ENCODE measurements around the gene LONP1.
A peak's percentile ranks its signal among the peaks of the same experiment; 100 is the strongest.
"Not testable (repeated sequence)": the region's sequence is repeated elsewhere in the genome, so short reads cannot be mapped to it uniquely, and the experiment has no call there.

The LONP1 gene

DNA sequence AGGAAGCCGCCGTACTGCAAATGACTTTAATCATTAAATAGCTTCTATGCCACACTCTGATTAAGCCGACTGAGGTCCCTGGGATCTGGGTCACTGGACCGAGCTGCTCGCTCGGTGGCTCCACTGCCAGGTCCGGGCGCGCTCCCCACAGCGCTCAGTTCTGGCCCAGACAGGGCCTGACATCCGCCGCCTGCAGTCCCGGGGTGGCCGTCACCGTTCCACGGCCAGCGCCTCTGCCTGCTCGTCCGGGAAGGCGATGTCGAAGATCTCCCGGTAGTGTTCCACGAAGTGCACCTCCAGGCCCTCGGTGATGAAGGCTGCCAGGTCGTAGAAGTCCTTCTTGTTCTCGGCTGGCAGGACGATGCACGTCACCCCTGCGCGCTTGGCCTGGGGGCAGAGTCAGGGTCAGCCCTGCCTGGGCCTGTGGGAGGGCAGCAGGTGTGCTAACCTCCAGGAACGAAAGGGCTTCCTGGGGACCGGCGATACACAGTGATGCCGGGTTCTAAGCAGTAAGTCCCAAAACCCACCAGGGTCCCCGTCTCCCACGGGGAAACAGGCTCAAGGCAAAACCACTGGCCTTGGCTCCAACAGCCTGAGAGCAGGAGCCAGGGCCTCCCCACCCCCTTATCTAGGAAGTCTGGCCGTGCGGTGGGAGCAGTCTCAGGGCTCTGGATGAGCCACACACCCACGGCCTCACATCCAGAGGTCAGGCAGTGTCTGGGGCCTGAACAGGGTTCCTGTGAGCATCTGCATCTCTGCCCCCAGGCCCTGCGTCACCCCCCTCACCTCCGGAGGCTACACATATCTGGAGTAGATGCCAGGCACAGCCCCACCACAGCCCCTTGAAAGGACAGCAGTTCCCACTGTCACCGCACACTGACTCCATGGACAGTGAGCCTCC lies 27.9 kb downstream of the LONP1 start:
- no peak for DNase-seq

DNA sequence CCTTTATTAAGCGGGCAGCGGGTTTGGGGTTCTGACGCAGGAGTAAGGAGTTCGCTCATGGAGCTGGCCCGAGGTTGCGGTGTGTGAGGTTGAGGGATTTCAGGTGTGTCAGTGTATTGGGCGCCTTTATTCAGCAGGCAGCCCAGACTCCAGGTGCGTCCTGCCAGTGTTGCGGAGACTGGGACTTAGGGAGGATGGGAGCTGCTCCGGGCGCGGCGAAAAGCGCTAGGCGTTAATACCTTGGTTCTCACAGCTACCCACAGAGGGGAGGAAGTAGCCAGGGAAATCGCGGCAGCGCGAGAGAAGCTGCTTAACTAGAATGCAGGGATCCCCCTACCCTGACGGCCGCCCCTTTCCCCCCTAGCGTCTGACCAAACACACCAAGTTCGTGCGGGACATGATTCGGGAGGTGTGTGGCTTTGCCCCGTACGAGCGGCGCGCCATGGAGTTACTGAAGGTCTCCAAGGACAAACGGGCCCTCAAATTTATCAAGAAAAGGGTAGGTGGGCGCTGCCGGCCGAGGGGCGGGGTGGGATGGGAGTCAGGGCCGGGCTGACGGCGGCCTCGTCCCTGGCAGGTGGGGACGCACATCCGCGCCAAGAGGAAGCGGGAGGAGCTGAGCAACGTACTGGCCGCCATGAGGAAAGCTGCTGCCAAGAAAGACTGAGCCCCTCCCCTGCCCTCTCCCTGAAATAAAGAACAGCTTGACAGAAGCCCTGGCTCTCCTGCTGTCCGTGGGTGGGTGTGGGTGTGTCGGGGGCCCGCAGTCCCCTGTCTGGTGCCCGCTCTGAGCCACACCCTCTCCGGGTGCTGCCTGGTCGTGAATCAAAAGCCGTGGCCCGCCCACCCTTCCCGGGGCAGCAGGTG lies 28.8 kb downstream of the LONP1 start:
- DNase-seq, result peak in 1 of 2 experiments; percentile 44

DNA sequence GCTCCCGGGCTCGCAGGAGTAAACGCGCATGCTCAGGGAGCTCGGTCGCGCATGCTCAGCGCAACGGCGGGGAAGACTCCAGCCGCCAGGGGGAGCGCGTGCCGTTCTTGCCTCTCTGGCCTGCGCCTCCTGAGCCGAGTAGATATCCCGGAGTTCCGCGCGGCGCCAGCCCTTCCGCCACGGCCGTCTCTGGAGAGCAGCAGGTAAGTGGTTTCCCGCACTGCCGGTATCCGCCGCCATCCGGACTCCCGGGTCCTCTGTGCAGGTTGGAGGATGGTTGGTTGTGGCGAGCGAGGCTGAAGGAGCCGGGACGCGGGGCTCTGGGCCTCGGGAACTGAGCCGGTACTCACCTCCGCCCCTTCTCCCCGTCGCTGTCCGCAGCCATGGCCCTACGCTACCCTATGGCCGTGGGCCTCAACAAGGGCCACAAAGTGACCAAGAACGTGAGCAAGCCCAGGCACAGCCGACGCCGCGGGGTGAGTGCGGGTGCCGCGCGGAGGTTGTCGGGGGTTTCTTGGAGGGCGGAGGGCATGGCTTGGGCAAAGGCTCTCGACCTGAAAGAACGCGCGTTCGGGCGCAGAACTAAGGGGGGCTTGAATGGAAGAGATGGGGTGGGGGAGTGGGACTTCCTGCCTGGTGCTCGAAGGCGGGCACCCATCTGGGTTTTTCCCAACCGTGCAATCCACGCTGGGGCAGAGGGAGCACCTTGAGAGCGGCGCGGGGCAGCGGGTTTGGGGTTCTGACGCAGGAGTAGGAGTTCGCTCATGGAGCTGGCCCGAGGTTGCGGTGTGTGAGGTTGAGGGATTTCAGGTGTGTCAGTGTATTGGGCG lies 29.6 kb downstream of the LONP1 start, which contains the start of gene RPL36:
TSS of gene RPL36 (plus strand) at position 171 of the 830 bp plus-strand sequence. CDS start at position 384, 213 bp downstream.
- DNase-seq, result peak; percentile 95 to 97

DNA sequence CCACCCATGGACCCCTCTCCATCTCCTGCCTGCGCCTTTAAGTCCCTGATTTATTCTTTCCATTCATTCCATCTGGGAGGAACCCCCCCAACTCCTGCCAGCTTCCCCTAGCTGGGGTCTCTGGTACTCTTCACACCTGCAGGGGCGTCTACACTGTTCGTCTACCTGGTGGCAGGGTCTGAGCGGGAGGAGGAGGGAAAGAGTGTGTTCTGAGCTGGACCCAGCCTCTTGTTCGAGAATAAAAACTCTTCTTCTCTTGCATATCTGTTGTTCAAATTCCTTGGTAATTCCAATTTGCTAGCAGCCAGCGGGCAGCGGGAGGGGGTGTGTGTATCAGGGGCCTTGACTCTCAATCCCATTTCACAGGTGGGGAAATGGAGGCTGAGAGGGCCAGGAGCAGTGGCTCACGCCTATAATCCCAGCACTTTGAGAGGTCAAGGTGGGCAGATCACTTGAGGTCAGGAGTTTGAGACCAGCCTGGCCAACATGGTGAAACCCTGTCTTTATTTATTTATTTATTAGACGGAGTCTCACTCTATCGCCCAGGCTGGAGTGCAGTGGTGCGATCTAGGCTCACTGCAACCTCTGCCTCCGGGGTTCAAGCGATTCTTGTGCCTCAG lies 31.6 kb downstream of the LONP1 start:
- DNase-seq, result not testable (repeated sequence)

DNA sequence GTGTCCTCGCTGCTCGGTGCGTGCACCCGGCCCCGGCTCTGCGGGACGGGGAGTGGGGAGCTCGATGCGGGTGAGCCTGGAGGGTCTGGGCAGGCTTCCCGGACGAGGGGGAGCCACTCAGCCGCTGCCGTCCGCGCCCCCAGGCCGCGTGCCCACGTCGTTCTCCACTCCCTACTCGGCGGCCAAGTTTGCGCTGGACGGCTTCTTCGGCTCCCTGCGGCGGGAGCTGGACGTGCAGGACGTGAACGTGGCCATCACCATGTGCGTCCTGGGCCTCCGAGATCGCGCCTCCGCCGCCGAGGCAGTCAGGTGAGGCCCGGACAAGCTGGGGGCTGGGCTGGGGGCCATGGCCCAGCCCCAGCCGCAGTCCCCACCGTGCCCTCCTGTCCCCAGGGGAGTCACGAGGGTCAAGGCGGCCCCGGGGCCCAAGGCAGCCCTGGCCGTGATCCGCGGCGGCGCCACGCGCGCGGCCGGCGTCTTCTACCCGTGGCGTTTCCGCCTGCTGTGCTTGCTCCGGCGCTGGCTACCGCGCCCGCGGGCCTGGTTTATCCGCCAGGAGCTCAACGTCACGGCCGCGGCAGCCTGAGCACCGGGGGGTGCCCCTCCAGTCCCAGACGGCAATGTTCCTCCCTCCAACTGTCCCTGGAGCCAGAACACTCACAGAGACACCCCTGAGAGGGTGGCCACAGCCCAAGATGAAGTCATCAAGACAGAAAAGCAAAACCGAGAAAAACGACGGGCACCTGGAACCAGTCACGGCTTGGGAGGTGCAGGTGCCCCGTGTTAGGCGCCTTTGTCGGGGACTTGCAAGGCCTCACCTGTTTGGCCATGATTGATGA lies 32.4 kb downstream of the LONP1 start:
- DNase-seq, result no peak

DNA sequence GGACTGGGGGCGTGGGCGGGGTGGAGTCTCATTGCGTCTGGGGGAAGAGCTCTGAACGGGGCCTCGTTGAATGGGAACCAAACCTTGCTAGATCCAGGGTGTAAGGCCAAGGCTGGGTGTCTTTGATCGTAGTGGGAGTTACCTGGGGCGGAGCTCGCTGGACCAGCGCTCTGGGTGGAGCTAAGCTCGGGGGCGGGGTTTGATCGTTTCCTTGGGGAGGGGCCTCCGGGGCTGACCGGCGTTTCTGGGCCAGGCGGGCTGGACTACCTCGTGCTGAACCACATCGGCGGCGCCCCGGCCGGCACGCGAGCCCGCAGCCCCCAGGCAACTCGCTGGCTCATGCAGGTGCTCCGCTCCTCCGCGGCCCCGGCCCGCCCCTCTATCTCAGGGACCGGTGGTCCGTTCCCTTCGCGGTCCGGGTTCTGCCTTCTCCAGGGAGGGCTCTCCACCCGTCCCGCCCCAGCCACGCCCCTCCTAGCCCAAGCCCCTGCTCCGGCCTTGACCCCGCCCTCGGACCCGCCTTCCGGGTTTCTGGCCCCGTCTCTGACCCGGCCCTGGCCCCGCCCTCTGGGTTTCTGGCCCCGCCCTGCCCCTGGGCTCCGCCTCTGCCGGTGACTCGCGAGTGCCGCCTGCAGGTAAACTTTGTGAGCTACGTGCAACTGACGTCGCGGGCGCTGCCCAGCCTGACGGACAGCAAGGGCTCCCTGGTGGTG lies 33.1 kb downstream of the LONP1 start:
- peak; percentile 87 to 92 for DNase-seq

DNA sequence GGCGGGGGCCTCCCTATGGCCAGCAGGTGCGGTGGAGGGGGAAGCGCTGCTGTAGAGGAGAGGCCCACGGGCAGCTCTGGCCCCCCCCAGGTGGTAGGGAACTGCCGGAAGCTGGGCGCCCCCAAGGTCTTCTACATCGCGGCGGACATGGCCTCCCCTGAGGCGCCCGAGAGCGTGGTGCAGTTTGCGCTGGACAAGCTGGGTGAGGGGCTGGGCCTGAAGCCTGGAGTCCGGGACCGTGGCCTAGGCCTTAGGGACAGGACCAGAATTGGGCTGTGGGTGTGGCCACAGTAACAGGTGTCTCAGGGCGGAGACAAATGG lies 33.7 kb downstream of the LONP1 start:
- DNase-seq, result no peak

DNA sequence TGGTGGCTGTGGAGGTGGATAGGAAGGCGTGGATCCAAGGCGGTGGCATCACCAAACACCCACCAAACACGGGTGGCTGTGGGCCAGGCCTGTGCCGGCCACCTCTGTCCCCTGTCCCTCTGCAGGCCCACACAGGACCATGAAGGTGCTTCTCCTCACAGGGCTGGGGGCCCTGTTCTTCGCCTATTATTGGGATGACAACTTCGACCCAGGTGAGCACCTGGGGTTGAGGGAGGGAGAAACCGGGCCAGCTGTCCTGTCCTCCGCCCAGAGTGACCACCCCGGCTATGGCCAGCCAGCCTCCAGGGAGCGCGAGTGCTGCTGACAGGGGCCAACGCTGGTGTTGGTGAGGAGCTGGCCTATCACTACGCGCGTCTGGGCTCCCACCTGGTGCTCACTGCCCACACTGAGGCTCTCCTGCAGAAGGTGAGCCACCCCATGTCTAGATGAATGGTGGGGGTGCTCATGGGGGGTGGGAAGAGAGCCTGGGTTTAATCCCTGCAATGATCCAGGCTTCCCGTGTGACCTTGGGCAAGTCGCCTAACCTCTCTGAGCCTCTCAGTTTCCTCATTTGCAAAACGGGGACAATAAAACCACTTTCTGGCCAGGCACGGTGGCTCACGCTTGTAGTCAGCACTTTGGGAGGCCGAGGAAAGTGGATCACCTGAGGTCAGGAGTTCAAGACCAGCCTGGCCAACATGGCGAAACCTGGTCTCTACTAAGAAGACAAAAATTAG lies 35.1 kb downstream of the LONP1 start:
- DNase-seq, result no peak

DNA sequence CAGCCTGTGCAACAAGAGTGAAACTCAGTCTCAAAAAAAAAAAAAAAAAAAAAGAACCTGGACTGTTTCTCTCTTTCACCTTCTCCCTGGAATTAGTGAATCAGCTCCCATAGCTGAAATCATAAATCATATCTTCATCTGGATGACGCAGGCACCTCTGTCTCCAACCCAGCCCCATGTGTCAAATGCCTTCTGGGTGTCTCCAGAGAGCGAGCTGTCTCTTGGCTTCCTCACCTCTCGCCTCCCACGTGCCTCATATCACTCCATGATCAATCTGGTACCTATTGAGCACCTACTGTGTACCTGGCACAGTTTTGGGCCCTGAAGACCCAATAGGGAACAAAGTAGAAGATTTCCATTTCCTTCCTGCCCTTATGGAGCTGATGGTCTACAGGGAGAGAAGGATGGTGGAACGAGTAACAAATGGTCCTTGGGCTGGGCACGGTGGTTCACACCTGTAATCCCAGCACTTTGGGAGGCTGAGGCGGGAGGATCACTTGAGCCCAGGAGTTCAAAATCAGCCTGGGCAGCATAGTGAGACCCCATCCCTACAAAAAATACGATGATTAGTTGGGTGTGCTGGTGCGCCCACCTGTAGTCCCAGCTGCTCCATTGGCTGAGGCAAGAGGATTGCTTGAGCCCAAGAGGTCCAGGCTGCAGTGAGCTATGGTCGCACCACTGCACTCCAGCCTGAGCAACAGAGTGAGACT lies 36.6 kb downstream of the LONP1 start:
- DNase-seq, result no peak

DNA sequence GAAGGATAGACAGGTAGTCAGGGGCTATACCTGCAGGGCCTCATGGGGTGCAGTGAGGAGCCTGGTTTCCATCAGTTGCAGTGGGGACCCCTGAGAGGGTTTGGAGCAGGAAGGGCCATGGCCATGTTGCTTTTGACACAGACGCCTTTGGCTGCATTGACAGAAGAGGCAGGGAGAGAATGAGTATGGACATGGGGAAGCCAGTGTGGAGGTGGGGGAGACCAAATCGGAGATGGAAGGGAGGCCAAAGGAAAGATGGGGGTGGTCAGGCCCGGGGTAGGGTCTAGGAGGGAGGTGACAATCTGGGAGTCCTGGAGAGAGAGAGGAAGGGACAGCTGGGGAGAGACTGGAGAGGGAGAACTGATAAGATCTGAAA lies 37.9 kb downstream of the LONP1 start:
- DNase-seq, result no peak

DNA sequence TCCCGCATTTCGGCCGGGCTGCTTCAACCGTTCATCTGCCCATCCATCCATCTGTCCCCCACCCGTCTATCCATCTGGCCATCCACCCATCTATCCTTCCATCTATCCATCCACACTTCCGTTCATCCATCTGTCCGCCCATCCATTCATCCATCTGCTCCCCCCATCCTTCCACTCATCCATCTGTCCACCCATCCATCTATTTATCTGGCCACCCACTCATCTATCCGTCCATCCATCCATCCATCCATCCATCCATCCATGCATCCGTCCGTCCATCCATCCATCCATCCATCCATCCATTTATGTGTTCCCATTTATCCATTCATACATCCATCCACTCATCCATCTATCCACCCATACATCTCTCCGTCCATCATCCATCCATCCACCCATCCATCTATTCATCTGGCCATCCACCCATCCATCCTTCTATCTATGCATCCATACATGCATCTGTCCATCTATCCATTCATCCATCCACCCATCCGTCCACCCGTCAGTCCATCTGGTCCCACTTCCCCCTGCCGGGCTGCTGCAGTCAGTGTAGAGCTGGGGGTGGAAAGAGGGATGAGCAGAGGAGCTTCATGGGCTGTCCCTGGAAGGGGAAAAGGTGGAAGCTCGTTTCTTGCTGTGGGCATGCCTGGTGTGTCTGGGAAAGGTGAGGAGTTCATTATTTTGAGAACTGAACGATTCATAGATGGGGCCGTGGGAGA lies 38.4 kb downstream of the LONP1 start:
- peak in 1 of 2 experiments; percentile 69 for DNase-seq

DNA sequence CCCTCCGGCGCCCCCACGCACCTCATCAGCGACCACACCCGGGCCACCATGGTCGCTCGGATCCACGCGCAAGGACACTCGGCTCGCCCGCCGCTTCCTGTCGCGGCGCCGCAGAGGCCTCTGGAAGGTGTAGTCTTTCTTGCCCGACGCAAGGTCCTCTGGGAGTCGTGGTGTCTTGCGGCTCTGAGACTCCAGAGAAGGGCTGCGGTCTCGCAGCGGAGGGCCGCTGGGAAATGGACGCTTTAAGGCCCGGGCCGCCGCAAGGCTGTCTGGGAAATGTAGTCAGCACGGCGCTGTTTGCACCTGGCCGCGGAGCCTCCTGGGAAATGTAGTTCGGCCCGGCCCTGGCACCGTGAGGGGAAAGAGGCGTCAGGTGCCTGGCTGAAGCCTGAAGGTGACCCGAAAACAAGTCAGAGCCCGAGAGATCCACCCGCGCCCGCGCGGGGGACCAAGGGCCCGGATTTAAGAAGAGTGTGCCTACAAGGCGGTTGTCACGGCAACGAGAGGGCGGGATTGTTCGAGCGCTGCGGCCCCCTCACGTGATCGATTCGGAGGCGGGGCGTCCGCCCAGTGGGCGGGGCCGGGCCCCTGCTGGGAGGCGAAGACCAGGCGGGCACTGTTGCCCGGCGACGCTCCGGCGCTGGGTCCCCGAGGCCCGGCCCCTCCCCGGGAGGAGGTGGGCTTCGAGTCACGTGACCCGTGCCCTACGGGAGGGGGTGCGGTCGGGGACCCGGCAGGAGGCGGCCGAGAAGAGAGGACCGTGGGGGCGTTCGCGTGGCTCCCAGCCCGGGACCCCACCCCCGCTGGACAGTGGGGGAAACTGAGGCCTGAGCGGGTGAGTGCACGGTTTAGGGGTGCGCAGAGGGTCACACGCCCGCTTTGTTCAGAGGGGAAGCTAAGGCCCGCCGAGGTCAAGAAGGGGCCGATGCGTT lies 39.2 kb downstream of the LONP1 start, which contains the start of the genes HSD11B1L and MICOS13:
TSS of gene HSD11B1L (plus strand) at position 591 of the 932 bp plus-strand sequence. CDS start 3,806 bp downstream, outside the sequence.
TSS of gene MICOS13 (minus strand) at position 80 of the 932 bp plus-strand sequence. CDS start at position 50, 30 bp downstream.
- peak; percentile 99 to 100 for DNase-seq

DNA sequence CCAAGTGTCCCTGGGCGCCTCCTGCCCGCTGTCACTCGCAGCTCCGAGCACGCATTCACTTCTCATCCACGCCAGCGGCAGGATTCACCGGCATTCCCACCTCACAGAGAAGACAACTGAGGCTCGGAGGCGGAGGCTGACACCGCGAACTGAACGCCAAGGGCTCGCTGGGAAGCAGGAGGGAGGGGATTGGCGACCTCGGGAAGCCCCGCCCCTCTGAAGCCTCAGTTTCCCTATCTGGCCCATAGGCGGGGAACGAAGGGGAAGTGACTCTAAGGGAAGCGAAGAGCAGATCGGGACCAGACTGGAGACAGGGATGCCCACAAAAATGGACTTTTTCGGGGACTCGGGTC lies 39.9 kb downstream of the LONP1 start:
- no peak for DNase-seq

DNA sequence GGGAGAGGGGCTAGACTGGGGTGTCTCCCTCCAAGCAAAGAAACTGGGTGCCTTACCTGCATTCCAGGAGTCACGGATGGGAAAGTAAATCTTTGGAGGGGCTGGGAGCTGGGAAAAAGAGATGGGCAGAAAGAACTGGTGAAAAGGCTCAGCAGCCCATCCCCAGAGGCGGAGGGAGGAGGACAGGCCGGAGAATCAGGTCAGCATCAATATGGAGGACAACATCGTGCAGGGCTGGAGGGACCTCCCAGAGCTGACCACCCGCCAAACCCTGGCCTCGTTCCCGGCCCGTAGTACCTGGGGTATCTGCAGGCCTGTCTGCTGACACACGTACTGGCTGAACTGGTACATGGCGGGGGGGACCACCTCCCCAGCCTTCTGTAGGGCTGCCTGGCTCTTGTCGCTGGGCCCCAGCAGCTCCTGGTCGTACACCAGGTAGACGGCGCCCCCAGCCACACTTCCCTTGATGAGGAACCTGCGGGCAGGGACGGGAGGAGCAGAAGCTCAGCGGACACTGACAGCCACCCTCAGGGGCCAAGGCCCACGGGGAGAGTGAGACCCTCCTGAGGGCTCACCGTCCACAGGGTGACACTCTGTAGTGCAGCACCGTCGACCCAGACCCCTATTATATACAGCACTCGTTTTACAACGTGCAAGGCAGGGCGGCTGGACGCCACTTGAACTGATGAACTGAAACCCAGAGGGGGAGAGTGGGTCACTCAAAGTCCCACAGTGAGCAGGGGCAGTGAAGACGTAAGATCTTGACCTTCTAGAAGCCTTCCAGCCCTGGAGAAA lies 40.5 kb downstream of the LONP1 start:
- peak in 1 of 2 experiments; percentile 56 for DNase-seq

DNA sequence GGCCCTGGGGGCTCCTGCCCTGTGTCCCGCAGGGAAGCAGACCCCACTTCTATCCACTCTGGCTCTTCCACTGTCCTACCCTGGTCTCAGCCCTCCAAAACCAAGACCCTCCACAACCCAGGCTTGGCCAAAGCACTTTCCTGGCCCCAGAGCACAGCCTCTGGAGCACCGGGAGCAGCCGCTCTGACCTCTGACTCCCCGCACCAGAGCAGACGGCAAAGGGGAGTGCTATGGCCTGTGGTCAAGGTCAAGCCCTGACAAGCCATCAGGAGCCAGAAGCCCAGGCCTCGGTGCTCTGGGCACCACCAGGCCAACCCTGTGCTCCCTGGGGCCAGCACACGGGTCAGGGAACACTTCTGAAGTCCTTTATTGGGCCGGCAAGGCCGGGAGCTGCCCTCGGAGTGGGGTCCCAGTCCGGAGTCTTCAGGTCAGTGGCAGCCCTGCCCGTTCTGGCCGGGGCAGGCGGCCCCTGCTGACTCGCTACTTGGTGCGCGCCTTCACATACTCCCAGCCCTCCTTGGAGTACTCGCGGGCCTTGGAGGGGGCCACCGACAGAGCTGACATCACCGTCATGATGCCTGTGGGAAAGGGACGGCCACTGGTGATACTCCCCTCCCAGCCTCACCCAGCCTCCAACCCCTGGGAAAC lies 41.8 kb downstream of the LONP1 start:
- no peak for DNase-seq

DNA sequence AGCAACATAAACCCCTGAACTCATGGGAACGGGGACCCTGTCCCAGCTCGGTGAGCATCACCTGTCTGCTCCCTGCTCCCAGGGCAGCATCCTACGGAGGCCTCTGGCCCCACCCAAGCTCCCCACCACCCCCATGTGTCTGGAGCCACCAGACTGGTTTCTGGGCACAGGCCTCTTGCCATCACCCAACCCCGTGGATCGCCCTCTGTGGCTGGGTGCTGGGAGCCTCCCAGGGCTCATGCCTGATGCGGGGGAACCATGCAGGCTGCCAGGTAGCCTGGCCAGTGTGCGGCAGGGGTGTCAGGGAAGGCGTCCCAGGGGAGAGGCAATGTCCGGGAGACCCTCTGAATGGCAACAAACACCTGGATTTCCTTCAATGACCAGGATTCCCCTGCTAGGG lies 42.4 kb downstream of the LONP1 start:
- DNase-seq, result no peak

Measured in NCI-H524 (cell line).